HepG2 (cell line): Measurements from ENCODE around the gene ABHD3. TPM values are rescaled to one million over a fixed set of nuclear protein-coding genes. Genes with fewer than 3 reads are reported as not detected.

ENCODE experiments used
- ATF1 ChIP-seq: IDR thresholded peaks from 2 replicates; pipeline ENCODE4 v1.6.1; 2016; ENCODE audit warnings: mild to moderate bottlenecking, control low read depth
- CEBPG ChIP-seq: IDR thresholded peaks from 2 replicates; pipeline ENCODE4 v1.6.1; 2016
- GTF3A ChIP-seq: sonication (generic); formaldehyde crosslinking; conservative IDR thresholded peaks from 2 replicates; pipeline ENCODE4 v1.4.0; 2020; ENCODE audit warnings: mild to moderate bottlenecking, missing genetic modification reagents
- HNRNPL ChIP-seq: fragments of 200-400 bp; formaldehyde crosslinking; IDR thresholded peaks from 2 replicates; pipeline ENCODE4 v1.6.1; 2017; ENCODE audit warnings: mild to moderate bottlenecking, low read depth, low read length
- KDM1A ChIP-seq: IDR thresholded peaks from 2 replicates; pipeline ENCODE4 v1.6.1; 2016; ENCODE audit warnings: missing compliant biosample characterization
- MIER2 ChIP-seq: IDR thresholded peaks from 2 replicates; pipeline ENCODE4 v1.6.1; 2016; ENCODE audit warnings: missing biosample characterization, missing genetic modification reagents
- MTA3 ChIP-seq: sonication (generic); formaldehyde crosslinking; IDR thresholded peaks from 2 replicates; pipeline ENCODE4 v1.4.0; 2020; ENCODE audit warnings: missing genetic modification reagents
- NFE2L2 ChIP-seq: fragments of 150-350 bp; IDR thresholded peaks from 2 replicates; pipeline ENCODE4 v1.6.1; 2014; ENCODE audit warnings: low read length
- PHF20 ChIP-seq: sonication (generic); formaldehyde crosslinking; IDR thresholded peaks from 2 replicates; pipeline ENCODE4 v1.5.0; 2020; ENCODE audit warnings: mild to moderate bottlenecking, missing genetic modification reagents
- SMC3 ChIP-seq: IDR thresholded peaks from 2 replicates; pipeline ENCODE4 v1.6.1; 2011; ENCODE audit warnings: low read length, improper control_type of control experiment
- TAF1 ChIP-seq: sonication (generic); formaldehyde crosslinking; IDR thresholded peaks from 2 replicates; pipeline ENCODE4 v1.4.0; 2020; ENCODE audit warnings: missing genetic modification reagents
- ZBTB1 ChIP-seq: sonication (generic); formaldehyde crosslinking; IDR thresholded peaks from 2 replicates; pipeline ENCODE4 v1.4.0; 2020; ENCODE audit warnings: missing genetic modification reagents, borderline replicate concordance
- ZNF263 ChIP-seq: sonication (generic); formaldehyde crosslinking; IDR thresholded peaks from 2 replicates; pipeline ENCODE4 v1.4.0; 2020; ENCODE audit warnings: missing genetic modification reagents
- ZNF572 ChIP-seq: sonication (generic); formaldehyde crosslinking; IDR thresholded peaks from 2 replicates; pipeline ENCODE4 v1.5.1; 2020; ENCODE audit warnings: mild to moderate bottlenecking, missing genetic modification reagents
- ZNF577 ChIP-seq: sonication (generic); formaldehyde crosslinking; IDR thresholded peaks from 2 replicates; pipeline ENCODE4 v1.4.0; 2020; ENCODE audit warnings: mild to moderate bottlenecking, low read depth, missing genetic modification reagents, borderline replicate concordance
- ZNF598 ChIP-seq: sonication (generic); formaldehyde crosslinking; IDR thresholded peaks from 2 replicates; pipeline ENCODE4 v1.5.1; 2020; ENCODE audit warnings: mild to moderate bottlenecking, missing genetic modification reagents, borderline replicate concordance
- ZNF879 ChIP-seq: sonication (generic); formaldehyde crosslinking; IDR thresholded peaks from 2 replicates; pipeline ENCODE4 v1.8.1; 2023; ENCODE audit warnings: missing genetic modification reagents
- polyA plus RNA-seq, 8 experiments: library from polyadenylated mRNA; depleted of rRNA in 3 of 8; stranded (reverse) in 7 of 8; unstranded in 1 of 8; fragments of >200 nt; fragmentation: Illumina TruSeq in 4 of 8; extraction: Trizol in 4 of 8; gene quantifications; 2 replicates each; pipeline versions ENCODE4 v1.2.1 to v1.2.3, GENCODE V29; 2011 to 2016; ENCODE audit warnings: low read depth in 4 of 8, missing spikeins in 1 of 8, mixed read lengths in 1 of 8; ENCODE audit not compliant: insufficient read depth in 1 of 8
- total RNA-seq, 5 experiments: library from RNA; depleted of rRNA; stranded (reverse); fragments of >200 nt; fragmentation: Illumina TruSeq; extraction: Trizol; gene quantifications; 2 replicates each; pipeline ENCODE4 v1.2.3, GENCODE V29; 2016; ENCODE audit warnings: low read depth in 1 of 5
- TF ChIP-seq, protein P1 (sequence below): sonication (generic); formaldehyde crosslinking; IDR thresholded peaks from 2 replicates; pipeline ENCODE4 v1.4.0; 2020; ENCODE audit warnings: missing genetic modification reagents
- TF ChIP-seq, protein P2 (sequence below): fragments of 450-650 bp; IDR thresholded peaks from 2 replicates; pipeline ENCODE4 v1.6.1; 2016
- TF ChIP-seq, protein P3 (sequence below), 2 experiments: fragments of 450-650 bp in 1 of 2; sonication (generic) in 1 of 2; formaldehyde crosslinking; IDR thresholded peaks; 2 replicates each; pipeline versions ENCODE4 v1.5.0 to v1.8.0; 2020 to 2022; ENCODE audit warnings: mild to moderate bottlenecking in 1 of 2, missing genetic modification reagents in 1 of 2
- TF ChIP-seq, protein P4 (sequence below): sonication (generic); formaldehyde crosslinking; IDR thresholded peaks from 2 replicates; pipeline ENCODE4 v1.4.0; 2020; ENCODE audit warnings: missing genetic modification reagents
- TF ChIP-seq, protein P5 (sequence below): IDR thresholded peaks from 2 replicates; pipeline ENCODE4 v1.6.1; 2016; ENCODE audit warnings: low read depth
- TF ChIP-seq, protein P6 (sequence below): sonication (generic); formaldehyde crosslinking; IDR thresholded peaks from 2 replicates; pipeline ENCODE4 v1.8.1; 2023; ENCODE audit warnings: mild to moderate bottlenecking, missing genetic modification reagents, borderline replicate concordance

ABHD3 gene
- total and polyA plus RNA-seq, 2 of the 13 experiments (the other 11 are each of a cell fraction or from before 2014, with no cell fraction given) = 32.1 to 40.2 TPM

DNA sequence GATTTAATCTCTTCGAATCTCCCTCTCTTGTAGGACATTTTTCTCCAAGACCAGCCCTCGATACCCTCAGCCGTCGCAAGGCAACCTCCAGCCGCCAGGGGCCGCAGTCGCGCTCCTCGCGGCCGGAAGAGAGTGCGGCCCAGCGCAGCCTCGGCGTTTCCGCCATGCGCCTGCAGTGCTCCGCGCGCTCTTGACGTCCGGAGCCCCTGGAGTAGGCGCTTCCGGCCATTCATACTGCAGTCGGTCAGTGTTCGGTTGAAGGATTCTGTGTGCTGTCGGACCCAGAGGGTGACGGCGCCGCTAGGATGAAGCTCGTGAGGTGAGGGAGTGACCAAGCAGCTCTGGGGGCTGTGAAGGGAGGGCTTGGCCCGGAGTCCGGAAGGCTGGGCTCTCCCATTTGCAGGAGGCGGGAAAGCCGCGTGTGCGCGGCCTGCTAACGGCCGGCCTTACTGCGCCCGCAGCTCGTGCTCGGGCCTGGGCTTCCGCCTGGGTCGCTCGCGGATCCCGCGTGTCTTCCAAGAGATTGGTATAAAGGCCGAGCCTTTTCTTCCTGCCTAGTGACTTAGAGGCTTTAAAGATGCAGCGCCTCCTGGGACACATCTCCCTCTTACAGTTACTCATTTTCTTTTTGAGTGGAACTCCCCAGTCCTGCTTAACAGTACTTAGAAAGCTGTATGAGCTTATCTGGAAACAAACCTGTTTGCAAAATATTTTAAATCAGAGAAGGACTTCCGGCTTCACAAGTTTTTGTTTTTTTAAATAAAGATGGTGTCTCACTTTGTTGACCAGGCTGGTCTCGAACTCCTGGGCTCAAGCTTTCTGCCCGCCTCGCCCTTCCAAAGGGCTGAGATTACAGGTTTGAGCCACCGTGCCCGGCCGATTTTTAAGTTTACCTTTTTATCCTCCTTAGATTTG is 92.2 kb downstream of the ABHD3 start, which contains the start of gene SNRPD1 (continued):
- TF ChIP-seq, protein P1, sequence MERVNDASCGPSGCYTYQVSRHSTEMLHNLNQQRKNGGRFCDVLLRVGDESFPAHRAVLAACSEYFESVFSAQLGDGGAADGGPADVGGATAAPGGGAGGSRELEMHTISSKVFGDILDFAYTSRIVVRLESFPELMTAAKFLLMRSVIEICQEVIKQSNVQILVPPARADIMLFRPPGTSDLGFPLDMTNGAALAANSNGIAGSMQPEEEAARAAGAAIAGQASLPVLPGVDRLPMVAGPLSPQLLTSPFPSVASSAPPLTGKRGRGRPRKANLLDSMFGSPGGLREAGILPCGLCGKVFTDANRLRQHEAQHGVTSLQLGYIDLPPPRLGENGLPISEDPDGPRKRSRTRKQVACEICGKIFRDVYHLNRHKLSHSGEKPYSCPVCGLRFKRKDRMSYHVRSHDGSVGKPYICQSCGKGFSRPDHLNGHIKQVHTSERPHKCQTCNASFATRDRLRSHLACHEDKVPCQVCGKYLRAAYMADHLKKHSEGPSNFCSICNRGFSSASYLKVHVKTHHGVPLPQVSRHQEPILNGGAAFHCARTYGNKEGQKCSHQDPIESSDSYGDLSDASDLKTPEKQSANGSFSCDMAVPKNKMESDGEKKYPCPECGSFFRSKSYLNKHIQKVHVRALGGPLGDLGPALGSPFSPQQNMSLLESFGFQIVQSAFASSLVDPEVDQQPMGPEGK (CRISPR knock-in tag) = peak; percentile 37; the same call in 1 of the 2 replicates
- TF ChIP-seq, protein P2, sequence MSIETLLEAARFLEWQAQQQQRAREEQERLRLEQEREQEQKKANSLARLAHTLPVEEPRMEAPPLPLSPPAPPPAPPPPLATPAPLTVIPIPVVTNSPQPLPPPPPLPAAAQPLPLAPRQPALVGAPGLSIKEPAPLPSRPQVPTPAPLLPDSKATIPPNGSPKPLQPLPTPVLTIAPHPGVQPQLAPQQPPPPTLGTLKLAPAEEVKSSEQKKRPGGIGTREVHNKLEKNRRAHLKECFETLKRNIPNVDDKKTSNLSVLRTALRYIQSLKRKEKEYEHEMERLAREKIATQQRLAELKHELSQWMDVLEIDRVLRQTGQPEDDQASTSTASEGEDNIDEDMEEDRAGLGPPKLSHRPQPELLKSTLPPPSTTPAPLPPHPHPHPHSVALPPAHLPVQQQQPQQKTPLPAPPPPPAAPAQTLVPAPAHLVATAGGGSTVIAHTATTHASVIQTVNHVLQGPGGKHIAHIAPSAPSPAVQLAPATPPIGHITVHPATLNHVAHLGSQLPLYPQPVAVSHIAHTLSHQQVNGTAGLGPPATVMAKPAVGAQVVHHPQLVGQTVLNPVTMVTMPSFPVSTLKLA = peak; percentile 26; the same call in 1 of the 2 replicates
- peak; percentile 97 for TF ChIP-seq TAF1 (CRISPR knock-in tag)
- TF ChIP-seq NFE2L2 = no peak
- TF ChIP-seq, protein P3, sequence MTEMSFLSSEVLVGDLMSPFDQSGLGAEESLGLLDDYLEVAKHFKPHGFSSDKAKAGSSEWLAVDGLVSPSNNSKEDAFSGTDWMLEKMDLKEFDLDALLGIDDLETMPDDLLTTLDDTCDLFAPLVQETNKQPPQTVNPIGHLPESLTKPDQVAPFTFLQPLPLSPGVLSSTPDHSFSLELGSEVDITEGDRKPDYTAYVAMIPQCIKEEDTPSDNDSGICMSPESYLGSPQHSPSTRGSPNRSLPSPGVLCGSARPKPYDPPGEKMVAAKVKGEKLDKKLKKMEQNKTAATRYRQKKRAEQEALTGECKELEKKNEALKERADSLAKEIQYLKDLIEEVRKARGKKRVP (CRISPR knock-in tag; IDR thresholded peaks at IDR 0.05) = peak in 1 of 2 experiments; percentile 83; a peak in 2 of 4 replicates
- TF ChIP-seq GTF3A = no peak
- no peak for TF ChIP-seq ZBTB1 (CRISPR knock-in tag)
- TF ChIP-seq CEBPG (CRISPR knock-in tag) = peak; percentile 59; the same call in 1 of the 2 replicates
- TF ChIP-seq HNRNPL = 0 out of 2 replicates have a peak, but pooled peaks have one; percentile 29
- TF ChIP-seq, protein P4, sequence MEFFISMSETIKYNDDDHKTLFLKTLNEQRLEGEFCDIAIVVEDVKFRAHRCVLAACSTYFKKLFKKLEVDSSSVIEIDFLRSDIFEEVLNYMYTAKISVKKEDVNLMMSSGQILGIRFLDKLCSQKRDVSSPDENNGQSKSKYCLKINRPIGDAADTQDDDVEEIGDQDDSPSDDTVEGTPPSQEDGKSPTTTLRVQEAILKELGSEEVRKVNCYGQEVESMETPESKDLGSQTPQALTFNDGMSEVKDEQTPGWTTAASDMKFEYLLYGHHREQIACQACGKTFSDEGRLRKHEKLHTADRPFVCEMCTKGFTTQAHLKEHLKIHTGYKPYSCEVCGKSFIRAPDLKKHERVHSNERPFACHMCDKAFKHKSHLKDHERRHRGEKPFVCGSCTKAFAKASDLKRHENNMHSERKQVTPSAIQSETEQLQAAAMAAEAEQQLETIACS = peak; percentile 75
- TF ChIP-seq ZNF577 (CRISPR knock-in tag) = no peak
- peak; percentile 81; the same call in 1 of the 2 replicates for TF ChIP-seq MIER2
- TF ChIP-seq, protein P5, sequence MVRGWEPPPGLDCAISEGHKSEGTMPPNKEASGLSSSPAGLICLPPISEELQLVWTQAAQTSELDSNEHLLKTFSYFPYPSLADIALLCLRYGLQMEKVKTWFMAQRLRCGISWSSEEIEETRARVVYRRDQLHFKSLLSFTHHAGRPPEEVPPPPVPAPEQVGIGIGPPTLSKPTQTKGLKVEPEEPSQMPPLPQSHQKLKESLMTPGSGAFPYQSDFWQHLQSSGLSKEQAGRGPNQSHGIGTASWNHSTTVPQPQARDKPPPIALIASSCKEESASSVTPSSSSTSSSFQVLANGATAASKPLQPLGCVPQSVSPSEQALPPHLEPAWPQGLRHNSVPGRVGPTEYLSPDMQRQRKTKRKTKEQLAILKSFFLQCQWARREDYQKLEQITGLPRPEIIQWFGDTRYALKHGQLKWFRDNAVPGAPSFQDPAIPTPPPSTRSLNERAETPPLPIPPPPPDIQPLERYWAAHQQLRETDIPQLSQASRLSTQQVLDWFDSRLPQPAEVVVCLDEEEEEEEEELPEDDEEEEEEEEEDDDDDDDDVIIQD (CRISPR knock-in tag) = peak; percentile 95
- peak; percentile 85 for TF ChIP-seq ZNF263 (CRISPR knock-in tag)
- no peak; the same call in 1 of the 2 replicates for TF ChIP-seq ZNF879 (CRISPR knock-in tag)
- TF ChIP-seq ZNF598 = peak; percentile 93; the same call in 1 of the 2 replicates
- TF ChIP-seq, protein P6, sequence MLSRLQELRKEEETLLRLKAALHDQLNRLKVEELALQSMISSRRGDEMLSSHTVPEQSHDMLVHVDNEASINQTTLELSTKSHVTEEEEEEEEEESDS (CRISPR knock-in tag) = peak; percentile 34
- peak; percentile 95 for TF ChIP-seq PHF20
- peak; percentile 23; the same call in 1 of the 2 replicates for TF ChIP-seq SMC3
- TF ChIP-seq ATF1 = peak; percentile 75
- TF ChIP-seq ZNF572 = no peak
- no peak for TF ChIP-seq KDM1A (CRISPR knock-in tag)
- no peak for TF ChIP-seq MTA3
